GM12891 (cell line): Measurements from ENCODE around the gene RIT1.
A peak's percentile ranks its signal among the peaks of the same experiment; 100 is the strongest.
"Not testable (repeated sequence)": the region's sequence is repeated elsewhere in the genome, so short reads cannot be mapped to it uniquely, and the experiment has no call there.

Experiments used
- DNase-seq: peaks from one replicate; pipeline ENCODE4 v3.0.0; 2011; ENCODE audit warnings: low spot score; ENCODE audit not compliant: insufficient read length
- FAIRE-seq: peaks from 2 replicates; lab custom pipeline; 2011; peaks lifted over from hg19 to GRCh38; lab: Jason Lieb, UNC
- PAX5 ChIP-seq: IDR thresholded peaks from 2 replicates; pipeline ENCODE4 v1.6.1; 2011; ENCODE audit warnings: low read length, moderate library complexity, mild to moderate bottlenecking; ENCODE audit not compliant: insufficient read depth, severe bottlenecking
- POLR2A ChIP-seq: IDR thresholded peaks from 2 replicates; pipeline ENCODE4 v1.6.1; 2011; ENCODE audit warnings: low read depth, low read length, control low read depth
- POLR2AphosphoS5 ChIP-seq: IDR thresholded peaks from 2 replicates; pipeline ENCODE4 v1.6.1; 2011; ENCODE audit warnings: low read depth, low read length, control low read depth
- POU2F2 ChIP-seq: IDR thresholded peaks from 2 replicates; pipeline ENCODE4 v1.6.1; 2011; ENCODE audit warnings: low read depth, mild to moderate bottlenecking, control low read depth, low read length, moderate library complexity
- SPI1 ChIP-seq: IDR thresholded peaks from 2 replicates; pipeline ENCODE4 v1.6.1; 2011; ENCODE audit warnings: low read depth, low read length, control low read depth
- TAF1 ChIP-seq: IDR thresholded peaks from 2 replicates; pipeline ENCODE4 v1.6.1; 2011; ENCODE audit warnings: low read depth, low read length, control low read depth

RIT1 gene

DNA sequence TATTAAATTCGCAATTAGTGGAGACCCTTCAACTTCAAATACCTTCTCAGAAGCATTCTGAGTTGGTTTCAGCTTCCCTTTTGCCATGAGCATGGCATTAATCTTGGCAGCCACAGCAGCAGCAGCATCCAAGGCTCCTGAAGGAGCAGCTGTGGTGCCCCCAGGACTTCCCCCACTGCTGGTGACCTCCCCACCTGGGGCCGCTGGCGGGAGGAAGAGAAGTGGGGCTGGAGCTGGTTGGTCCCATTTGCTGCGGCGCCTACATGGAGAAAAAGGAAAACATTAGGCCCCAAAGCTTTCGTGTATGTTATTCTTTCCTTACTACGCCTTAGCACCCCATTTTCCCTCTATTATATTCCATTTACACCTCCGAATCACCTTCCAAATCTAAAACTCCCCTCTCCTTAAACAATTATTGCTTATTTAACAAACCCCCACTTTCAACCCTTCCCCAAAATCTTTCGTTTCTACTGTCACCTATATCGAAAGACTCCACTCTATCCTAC, 22.5 kb upstream of the RIT1 start:
- FAIRE-seq, result no peak
- DNase-seq, result no peak

DNA sequence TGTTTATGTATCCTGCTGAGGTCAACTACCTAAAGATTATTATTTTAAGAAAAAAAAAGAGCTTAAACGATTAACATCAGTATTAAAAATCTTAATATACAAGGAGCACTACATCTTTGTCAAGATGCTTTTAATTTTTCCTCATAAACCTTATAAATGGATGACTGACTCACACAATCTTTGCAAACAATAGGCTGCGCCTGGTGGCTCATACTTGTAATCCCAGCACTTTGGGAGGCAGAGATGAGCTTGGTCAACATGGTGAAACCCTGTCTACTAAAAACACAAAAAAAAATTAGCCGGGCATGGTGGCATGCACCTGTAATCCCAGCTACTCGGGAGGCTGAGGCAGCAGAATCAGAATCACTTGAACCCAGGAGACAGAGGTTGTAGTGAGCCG, 21.3 kb upstream of the RIT1 start:
- no peak for DNase-seq
- TF ChIP-seq SPI1, result no peak
- no peak for TF ChIP-seq POLR2AphosphoS5
- no peak for TF ChIP-seq PAX5
- no peak for TF ChIP-seq TAF1
- TF ChIP-seq POU2F2, result no peak
- no peak for TF ChIP-seq POLR2A
- no peak for FAIRE-seq

More for the DNA sequence above, 22.5 kb upstream of the RIT1 start:
- TF ChIP-seq POLR2A (no peak), TAF1 (no peak), POU2F2 (no peak)

DNA sequence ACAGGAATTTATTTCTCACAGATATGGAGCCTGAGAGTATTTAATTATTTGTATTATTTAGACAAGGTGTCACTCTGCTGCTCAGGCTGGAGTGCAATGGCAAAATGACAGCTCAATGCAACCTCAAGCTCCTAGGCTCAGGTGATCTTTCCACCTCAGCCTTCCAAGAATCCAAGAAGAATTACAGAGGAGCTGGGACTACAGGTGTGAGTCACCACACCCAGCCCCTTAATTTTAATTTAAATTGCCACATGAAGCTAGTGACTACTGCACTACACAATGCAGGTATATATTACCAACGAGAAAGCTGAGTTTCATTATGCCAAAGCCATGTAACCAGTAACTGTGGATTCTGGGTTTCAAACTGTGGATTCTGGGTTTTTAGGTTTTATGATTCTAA, 20.9 kb upstream of the RIT1 start:
- DNase-seq, result no peak
- no peak for FAIRE-seq
- TF ChIP-seq TAF1, result no peak

DNA sequence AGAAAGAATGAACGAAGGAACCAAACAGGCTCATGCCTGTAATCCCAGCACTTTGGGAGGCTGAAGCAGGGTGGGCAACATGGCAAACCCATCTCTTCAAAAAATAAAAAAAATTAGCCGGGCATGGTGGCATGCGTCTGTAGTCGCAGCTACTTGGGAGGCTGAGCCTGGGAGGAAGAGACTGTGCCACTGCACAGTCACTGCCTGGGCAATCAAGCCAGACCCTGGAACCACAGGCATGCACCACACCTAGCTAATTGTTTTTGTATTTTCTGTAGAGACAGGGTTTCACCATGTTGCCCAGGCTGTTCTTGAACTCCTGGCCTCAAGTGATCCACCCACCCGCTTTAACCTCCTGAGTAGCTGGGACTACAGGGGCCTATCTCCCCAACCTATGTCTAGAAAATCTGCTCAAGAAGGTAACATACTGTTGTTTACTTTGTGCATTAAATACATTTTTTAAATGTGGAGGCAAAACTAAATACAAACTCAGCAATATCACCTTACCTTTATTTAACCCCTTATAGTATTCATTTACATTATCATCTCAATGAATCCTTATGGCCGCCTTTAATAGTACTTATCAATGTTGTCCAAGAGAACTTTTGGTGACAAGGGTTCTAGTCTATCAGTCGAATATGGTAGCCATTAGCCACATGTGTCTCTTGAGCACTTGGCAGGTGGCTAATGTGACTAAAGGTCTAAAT, 20.3 kb upstream of the RIT1 start:
- TF ChIP-seq PAX5 (no peak), POLR2AphosphoS5 (0 out of 2 replicates have a peak, but pooled peaks have one; percentile 54), SPI1 (no peak), TAF1 (no peak), POLR2A (peak; percentile 31; the same call in 1 of the 2 replicates), POU2F2 (no peak)
- FAIRE-seq (no peak), DNase-seq (no peak)

DNA sequence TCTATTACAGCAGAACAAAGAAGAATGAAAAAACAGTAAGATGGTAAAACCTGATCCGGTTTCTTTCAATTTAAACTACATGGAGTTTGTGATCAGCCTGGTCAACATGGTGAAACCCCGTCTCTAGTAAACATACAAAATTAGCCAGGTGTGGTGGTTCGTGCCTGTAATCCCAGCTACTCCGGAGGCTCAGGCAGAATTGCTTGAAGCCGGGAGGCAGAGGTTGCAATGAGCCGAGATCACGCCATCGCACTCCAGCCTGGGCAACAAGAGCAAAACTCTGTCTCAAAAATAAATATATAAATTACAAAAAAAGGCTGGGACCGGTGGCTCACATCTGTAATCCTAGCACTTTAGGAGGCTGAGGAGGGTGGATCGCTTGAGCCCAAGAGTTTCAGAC, 19.6 kb upstream of the RIT1 start:
- not testable (repeated sequence) for DNase-seq, FAIRE-seq

DNA sequence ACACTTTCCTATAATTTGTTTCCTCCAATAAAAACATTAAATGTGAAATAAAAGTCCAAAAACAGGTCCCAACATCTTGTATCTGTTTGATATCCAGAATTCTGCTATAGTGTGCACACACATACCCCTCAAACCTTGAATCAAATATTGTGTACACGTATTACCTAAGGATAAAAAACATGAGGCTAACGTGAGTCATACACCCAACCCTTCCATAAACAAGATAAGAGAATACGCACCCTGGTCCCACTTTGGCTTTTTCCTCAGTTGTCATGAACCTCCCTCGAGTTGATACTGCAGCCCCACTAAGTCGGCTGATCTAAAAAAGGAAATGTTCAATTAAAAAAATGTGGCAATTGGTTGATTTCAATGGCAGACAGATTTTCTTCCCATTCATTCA, 17.9 kb upstream of the RIT1 start:
- FAIRE-seq, result no peak

DNA sequence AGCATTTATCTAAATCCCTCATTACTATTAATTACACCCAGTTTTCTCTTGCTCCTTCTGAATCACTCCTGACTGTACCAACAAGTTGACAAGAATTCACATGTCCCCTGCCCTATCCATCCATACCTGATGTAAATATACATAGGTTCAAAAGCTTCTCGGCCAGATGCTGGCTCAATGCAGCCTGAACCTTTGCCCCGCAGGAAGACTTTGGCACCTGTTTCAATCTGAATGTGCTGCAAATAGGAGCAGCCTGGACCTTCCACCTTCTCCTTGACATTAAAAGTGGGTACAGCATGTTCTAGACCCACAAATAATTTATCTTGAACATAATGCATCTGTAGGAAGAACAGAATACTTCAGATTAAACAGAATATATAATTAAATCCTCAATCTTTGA, 14.4 kb upstream of the RIT1 start:
- FAIRE-seq, result no peak
- DNase-seq, result no peak
- TF ChIP-seq POU2F2 (no peak), PAX5 (no peak), POLR2AphosphoS5 (no peak), TAF1 (no peak), POLR2A (no peak), SPI1 (no peak)

More for the DNA sequence above, 17.9 kb upstream of the RIT1 start:
- TF ChIP-seq POLR2AphosphoS5 (no peak), POU2F2 (no peak), POLR2A (no peak), PAX5 (no peak), TAF1 (no peak), SPI1 (no peak)
- DNase-seq, result no peak

DNA sequence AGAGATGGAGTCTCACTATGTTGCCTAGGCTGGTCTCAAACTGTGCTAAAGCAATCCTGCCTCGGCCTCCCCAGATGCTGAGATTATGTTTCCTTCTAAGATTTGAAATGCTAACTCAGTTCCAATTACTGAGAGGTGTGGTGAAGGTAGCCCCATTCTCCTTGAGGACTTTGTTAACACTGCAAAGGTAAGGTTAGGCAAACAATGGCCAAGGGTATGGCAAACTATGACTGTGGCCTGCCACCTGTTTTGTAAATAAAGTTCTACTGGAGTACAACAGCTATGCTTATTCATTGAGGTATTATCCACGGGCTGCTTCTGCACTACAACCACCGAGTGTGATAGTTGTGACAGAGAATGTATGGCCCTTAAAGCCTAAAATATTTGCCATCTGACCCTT, 9.6 kb upstream of the RIT1 start:
- DNase-seq, result no peak
- FAIRE-seq, result peak; percentile 40
- no peak for TF ChIP-seq PAX5

DNA sequence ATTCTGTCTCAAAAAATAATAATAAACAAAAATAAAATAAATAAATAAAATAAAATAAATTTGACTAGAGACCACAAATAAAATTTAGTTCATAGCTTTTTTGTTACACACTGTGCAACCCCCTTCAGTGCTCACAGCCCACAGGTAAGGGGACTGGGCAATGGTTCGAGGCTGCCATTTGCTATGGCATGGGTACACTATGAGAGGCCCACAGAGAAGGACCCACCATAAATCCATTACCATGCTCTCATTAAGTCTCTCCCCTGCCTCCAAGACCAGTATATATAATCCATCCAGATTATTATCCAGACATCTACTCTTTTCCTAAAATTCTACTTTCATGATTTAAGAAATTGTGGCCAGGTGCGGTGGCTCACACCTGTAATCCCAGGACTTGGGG, 8.7 kb upstream of the RIT1 start:
- FAIRE-seq, result no peak
- no peak for DNase-seq
- TF ChIP-seq TAF1 (no peak), POU2F2 (no peak), POLR2AphosphoS5 (peak; percentile 54; the same call in 1 of the 2 replicates), POLR2A (peak; percentile 52), SPI1 (no peak), PAX5 (no peak)

DNA sequence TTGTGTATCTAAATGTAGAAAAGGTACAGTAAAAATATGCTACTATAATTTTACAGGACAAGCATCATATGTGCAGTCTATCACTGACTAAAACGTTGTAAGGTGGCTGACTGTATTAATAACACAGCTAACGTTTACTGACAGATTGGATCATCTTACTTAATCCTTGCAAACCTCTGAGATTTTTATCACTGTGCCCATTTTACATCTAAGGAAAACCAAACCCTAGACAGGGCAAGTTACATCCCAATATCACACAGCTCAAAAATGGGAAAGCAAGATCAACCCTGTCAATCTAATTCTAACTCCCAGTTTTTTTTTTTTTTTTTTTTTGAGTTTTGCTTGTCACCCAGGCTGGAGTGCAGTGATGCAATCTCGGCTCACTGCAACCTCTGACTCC, 7.5 kb upstream of the RIT1 start:
- no peak for TF ChIP-seq POLR2AphosphoS5
- TF ChIP-seq TAF1, result no peak
- no peak for TF ChIP-seq POU2F2
- TF ChIP-seq SPI1, result no peak
- no peak for TF ChIP-seq POLR2A
- no peak for TF ChIP-seq PAX5
- DNase-seq (no peak), FAIRE-seq (no peak)
